ENCODE measurements around the gene DAZAP2.
A peak's percentile ranks its signal among the peaks of the same experiment; 100 is the strongest.

The DAZAP2 gene

GRCh38 chr12:51234530-51234929 is 4.1 kb upstream of the DAZAP2 start:
- CTCF ChIA-PET: interaction anchor here (1.4 kb wide), 1 partner anchor 10 kb away, joined by 3 read pairs; no protein-coding TSS in a partner anchor
- H3K27ac ChIP-seq (ENCODE audit: insufficient read depth in 1 of 2, low read depth in 1 of 2, low read length in 2 of 2, poor library complexity in 1 of 2, severe bottlenecking in 2 of 2): no peak overlapping the region
- H3K27me3 ChIP-seq (replicated peaks in 2 of 5; ENCODE audit: control insufficient read depth in 4 of 5, insufficient read depth in 5 of 5, low read length in 4 of 5): no peaks in the 10 kb centered on the region
- no peaks in the 10 kb centered on the region for H3K36me3 ChIP-seq (ENCODE audit: control insufficient read depth in 4 of 4, insufficient read depth in 4 of 4, low read length in 3 of 4)
- no peak overlapping the region for H3K4me3 ChIP-seq (ENCODE audit: control insufficient read depth in 1 of 7, extremely low read depth in 1 of 7, insufficient read depth in 4 of 7, low read depth in 2 of 7, low read length in 6 of 7)
- POLR2A ChIA-PET: no interaction called here
- 44% methylated on average over 3 of the region's 5 CpGs for WGBS (ENCODE audit: insufficient coverage)
- peaks cover 0 to 4% (median 0%) of the 10 kb centered on the region in 5 experiments for H3K9me3 ChIP-seq (ENCODE audit: control extremely low read depth in 1 of 5, control insufficient read depth in 4 of 5, insufficient read depth in 2 of 5, low read depth in 1 of 5, low read length in 4 of 5)
- H3K4me1 ChIP-seq (ENCODE audit: control extremely low read depth in 1 of 4, control insufficient read depth in 4 of 4, insufficient read depth in 4 of 4, low read length in 3 of 4): peaks cover 0 to 7% (median 6%) of the 10 kb centered on the region in 4 experiments
- DNase-seq: no peak

GRCh38 chr12:51238037-51238509 is 553 bp upstream of the DAZAP2 start:
- H3K9me3 ChIP-seq (ENCODE audit: control extremely low read depth in 1 of 5, control insufficient read depth in 4 of 5, insufficient read depth in 2 of 5, low read depth in 1 of 5, low read length in 4 of 5): peaks cover 0 to under 1% (median 0%) of the 10 kb centered on the region in 5 experiments
- peak overlapping the region in 1 of 2 experiments; percentile 100 for H3K27ac ChIP-seq (ENCODE audit: insufficient read depth in 1 of 2, low read depth in 1 of 2, low read length in 2 of 2, poor library complexity in 1 of 2, severe bottlenecking in 2 of 2)
- ChIA-PET CTCF (interaction anchor here (0.9 to 3.0 kb wide), 4 partner anchors 8 to 21 kb away, joined by 3 to 10 read pairs (median 6); partner anchors contain the start of gene POU6F1), POLR2A (interaction anchor here (0.5 to 1.7 kb wide), 5 partner anchors 11 to 65 kb away, joined by 3 to 24 read pairs (median 4); partner anchors contain the start of genes POU6F1 and TFCP2)
- no peaks in the 10 kb centered on the region for H3K27me3 ChIP-seq (replicated peaks in 2 of 5; ENCODE audit: control insufficient read depth in 4 of 5, insufficient read depth in 5 of 5, low read length in 4 of 5)
- peaks cover 7 to 29% (median 25%) of the 10 kb centered on the region in 4 experiments for H3K36me3 ChIP-seq (ENCODE audit: control insufficient read depth in 4 of 4, insufficient read depth in 4 of 4, low read length in 3 of 4)
- peaks cover 7 to 38% (median 16%) of the 10 kb centered on the region in 4 experiments for H3K4me1 ChIP-seq (ENCODE audit: control extremely low read depth in 1 of 4, control insufficient read depth in 4 of 4, insufficient read depth in 4 of 4, low read length in 3 of 4)
- H3K4me3 ChIP-seq (ENCODE audit: control insufficient read depth in 1 of 7, extremely low read depth in 1 of 7, insufficient read depth in 4 of 7, low read depth in 2 of 7, low read length in 6 of 7): peak overlapping the region; percentile 18 to 99 (median 97)
- no peak for DNase-seq
- 0% methylated on average over 9 of the region's 10 CpGs for WGBS (ENCODE audit: insufficient coverage)

GRCh38 chr12:51240971-51241370 is 2.3 kb downstream of the DAZAP2 start:
- no peak overlapping the region for H3K27ac ChIP-seq (ENCODE audit: insufficient read depth in 1 of 2, low read depth in 1 of 2, low read length in 2 of 2, poor library complexity in 1 of 2, severe bottlenecking in 2 of 2)
- WGBS (ENCODE audit: insufficient coverage): 100% methylated on average over 1 of the region's 2 CpGs

GRCh38 chr12:51242120-51242519 is 3.5 kb downstream of the DAZAP2 start:
- CTCF ChIA-PET: interaction anchor here (3.4 kb wide), 1 partner anchor 99 kb away, joined by 10 read pairs; no protein-coding TSS in a partner anchor
- DNase-seq: no peak
- Histone ChIP-seq H3K36me3 (ENCODE audit: control insufficient read depth in 4 of 4, insufficient read depth in 4 of 4, low read length in 3 of 4) (peaks cover 7 to 44% (median 28%) of the 10 kb centered on the region in 4 experiments), H3K4me1 (ENCODE audit: control extremely low read depth in 1 of 4, control insufficient read depth in 4 of 4, insufficient read depth in 4 of 4, low read length in 3 of 4) (peaks cover 19 to 57% (median 31%) of the 10 kb centered on the region in 4 experiments), H3K27ac (ENCODE audit: insufficient read depth in 1 of 2, low read depth in 1 of 2, low read length in 2 of 2, poor library complexity in 1 of 2, severe bottlenecking in 2 of 2) (peak overlapping the region in 1 of 2 experiments; percentile 10), H3K9me3 (ENCODE audit: control extremely low read depth in 1 of 5, control insufficient read depth in 4 of 5, insufficient read depth in 2 of 5, low read depth in 1 of 5, low read length in 4 of 5) (no peaks in the 10 kb centered on the region), H3K27me3 (replicated peaks in 2 of 5; ENCODE audit: control insufficient read depth in 4 of 5, insufficient read depth in 5 of 5, low read length in 4 of 5) (no peaks in the 10 kb centered on the region), H3K4me3 (ENCODE audit: control insufficient read depth in 1 of 7, extremely low read depth in 1 of 7, insufficient read depth in 4 of 7, low read depth in 2 of 7, low read length in 6 of 7) (no peak overlapping the region)
- POLR2A ChIA-PET: no interaction called here
- WGBS (ENCODE audit: insufficient coverage): 74% methylated on average over 3 of the region's 7 CpGs

More at GRCh38 chr12:51240971-51241370, 2.3 kb downstream of the DAZAP2 start:
- DNase-seq: no peak
- Histone ChIP-seq H3K27me3 (replicated peaks in 2 of 5; ENCODE audit: control insufficient read depth in 4 of 5, insufficient read depth in 5 of 5, low read length in 4 of 5) (no peaks in the 10 kb centered on the region), H3K4me3 (ENCODE audit: control insufficient read depth in 1 of 7, extremely low read depth in 1 of 7, insufficient read depth in 4 of 7, low read depth in 2 of 7, low read length in 6 of 7) (no peak overlapping the region), H3K9me3 (ENCODE audit: control extremely low read depth in 1 of 5, control insufficient read depth in 4 of 5, insufficient read depth in 2 of 5, low read depth in 1 of 5, low read length in 4 of 5) (no peaks in the 10 kb centered on the region), H3K36me3 (ENCODE audit: control insufficient read depth in 4 of 4, insufficient read depth in 4 of 4, low read length in 3 of 4) (peaks cover 7 to 44% (median 28%) of the 10 kb centered on the region in 4 experiments), H3K4me1 (ENCODE audit: control extremely low read depth in 1 of 4, control insufficient read depth in 4 of 4, insufficient read depth in 4 of 4, low read length in 3 of 4) (peaks cover 9 to 46% (median 21%) of the 10 kb centered on the region in 4 experiments)
- POLR2A ChIA-PET: no interaction called here
- CTCF ChIA-PET: interaction anchor here (0.6 to 3.0 kb wide), 6 partner anchors 8 to 157 kb away, joined by 3 to 10 read pairs (median 4); partner anchors contain the start of gene POU6F1

- POLR2A ChIA-PET: interaction anchor here (1.1 kb wide), 1 partner anchor 10 kb away, joined by 3 read pairs; no protein-coding TSS in a partner anchor
- Histone ChIP-seq H3K4me3 (ENCODE audit: control insufficient read depth in 1 of 7, extremely low read depth in 1 of 7, insufficient read depth in 4 of 7, low read depth in 2 of 7, low read length in 6 of 7) (no peak overlapping the region), H3K27me3 (replicated peaks in 2 of 5; ENCODE audit: control insufficient read depth in 4 of 5, insufficient read depth in 5 of 5, low read length in 4 of 5) (no peaks in the 10 kb centered on the region), H3K4me1 (ENCODE audit: control extremely low read depth in 1 of 4, control insufficient read depth in 4 of 4, insufficient read depth in 4 of 4, low read length in 3 of 4) (peaks cover 22 to 64% (median 37%) of the 10 kb centered on the region in 4 experiments), H3K27ac (ENCODE audit: insufficient read depth in 1 of 2, low read depth in 1 of 2, low read length in 2 of 2, poor library complexity in 1 of 2, severe bottlenecking in 2 of 2) (no peak overlapping the region), H3K9me3 (ENCODE audit: control extremely low read depth in 1 of 5, control insufficient read depth in 4 of 5, insufficient read depth in 2 of 5, low read depth in 1 of 5, low read length in 4 of 5) (no peaks in the 10 kb centered on the region), H3K36me3 (ENCODE audit: control insufficient read depth in 4 of 4, insufficient read depth in 4 of 4, low read length in 3 of 4) (peaks cover 7 to 44% (median 28%) of the 10 kb centered on the region in 4 experiments)
- 78% methylated on average over 7 of the region's 7 CpGs for WGBS (ENCODE audit: insufficient coverage)
- CTCF ChIA-PET: interaction anchor here (0.7 to 3.4 kb wide), 3 partner anchors 24 to 99 kb away, joined by 3 to 10 read pairs (median 4); no protein-coding TSS in a partner anchor
- no peak for DNase-seq
These were observed 4.2 kb downstream of the DAZAP2 start for GRCh38 chr12:51242876-51243275.

GRCh38 chr12:51244269-51244668 is 5.6 kb downstream of the DAZAP2 start:
- no peak overlapping the region for H3K27ac ChIP-seq (ENCODE audit: insufficient read depth in 1 of 2, low read depth in 1 of 2, low read length in 2 of 2, poor library complexity in 1 of 2, severe bottlenecking in 2 of 2)
- H3K4me1 ChIP-seq (ENCODE audit: control extremely low read depth in 1 of 4, control insufficient read depth in 4 of 4, insufficient read depth in 4 of 4, low read length in 3 of 4): peaks cover 22 to 61% (median 36%) of the 10 kb centered on the region in 4 experiments
- H3K36me3 ChIP-seq (ENCODE audit: control insufficient read depth in 4 of 4, insufficient read depth in 4 of 4, low read length in 3 of 4): peaks cover 7 to 44% (median 28%) of the 10 kb centered on the region in 4 experiments
- H3K27me3 ChIP-seq (replicated peaks in 2 of 5; ENCODE audit: control insufficient read depth in 4 of 5, insufficient read depth in 5 of 5, low read length in 4 of 5): no peaks in the 10 kb centered on the region
- no peak for DNase-seq
- ChIA-PET POLR2A (interaction anchor here (0.8 to 1.1 kb wide), 2 partner anchors 8 to 97 kb away, joined by 3 read pairs; no protein-coding TSS in a partner anchor), CTCF (interaction anchor here (0.9 to 3.4 kb wide), 4 partner anchors 25 to 227 kb away, joined by 3 to 10 read pairs (median 4); no protein-coding TSS in a partner anchor)
- no peak overlapping the region for H3K4me3 ChIP-seq (ENCODE audit: control insufficient read depth in 1 of 7, extremely low read depth in 1 of 7, insufficient read depth in 4 of 7, low read depth in 2 of 7, low read length in 6 of 7)
- H3K9me3 ChIP-seq (ENCODE audit: control extremely low read depth in 1 of 5, control insufficient read depth in 4 of 5, insufficient read depth in 2 of 5, low read depth in 1 of 5, low read length in 4 of 5): no peaks in the 10 kb centered on the region
- 83% methylated on average over 4 of the region's 4 CpGs for WGBS (ENCODE audit: insufficient coverage)
